ENCODE measurements around the gene TRIML2. TPM values are rescaled to one million over a fixed set of nuclear protein-coding genes. Genes with fewer than 3 reads are reported as not detected.

Gene TRIML2
- total RNA-seq, 2 donors from 2014 or later: not detected

GRCh38 chr4:188138227-188138626, 28.8 kb upstream of the TRIML2 start:
- Histone ChIP-seq H3K4me3 (no peak overlapping the region), H3K27ac (no peak overlapping the region), H3K4me1 (ENCODE audit: control insufficient read depth in 1 of 2, low read depth in 2 of 2) (no peaks in the 10 kb centered on the region), H3K27me3 (replicated peaks; ENCODE audit: insufficient read depth) (no peaks in the 10 kb centered on the region), H3K36me3 (no peaks in the 10 kb centered on the region), H3K9me3 (no peaks in the 10 kb centered on the region)
- no peak for TF ChIP-seq CTCF (IDR thresholded peaks at IDR 0.05)
- ATAC-seq (ENCODE audit: insufficient number of reproducible peaks, low FRiP score, low read depth) (no peak), DNase-seq (ENCODE audit: low spot score) (no peak)

GRCh38 chr4:188132232-188132631, 22.8 kb upstream of the TRIML2 start:
- DNase-seq (ENCODE audit: low spot score) (no peak), ATAC-seq (ENCODE audit: insufficient number of reproducible peaks, low FRiP score, low read depth) (no peak)
- no peak overlapping the region for H3K27ac ChIP-seq
- peaks cover 9 to 12% of the 10 kb centered on the region in 2 donors for H3K4me1 ChIP-seq (ENCODE audit: control insufficient read depth in 1 of 2, low read depth in 2 of 2)
- H3K9me3 ChIP-seq: no peaks in the 10 kb centered on the region
- H3K27me3 ChIP-seq (replicated peaks; ENCODE audit: insufficient read depth): no peaks in the 10 kb centered on the region
- H3K36me3 ChIP-seq: no peaks in the 10 kb centered on the region
- H3K4me3 ChIP-seq: no peak overlapping the region
- no peak for TF ChIP-seq CTCF (IDR thresholded peaks at IDR 0.05)

GRCh38 chr4:188130355-188130754, 21.0 kb upstream of the TRIML2 start:
- Histone ChIP-seq H3K27ac (no peak overlapping the region), H3K4me1 (ENCODE audit: control insufficient read depth in 1 of 2, low read depth in 2 of 2) (peaks cover 10 to 15% of the 10 kb centered on the region in 2 donors), H3K4me3 (no peak overlapping the region), H3K27me3 (replicated peaks; ENCODE audit: insufficient read depth) (no peaks in the 10 kb centered on the region), H3K9me3 (no peaks in the 10 kb centered on the region), H3K36me3 (no peaks in the 10 kb centered on the region)
- no peak for DNase-seq (ENCODE audit: low spot score)
- TF ChIP-seq CTCF (IDR thresholded peaks at IDR 0.05): no peak
- no peak for ATAC-seq (ENCODE audit: insufficient number of reproducible peaks, low FRiP score, low read depth)

- H3K4me3 ChIP-seq: no peak overlapping the region
- H3K27ac ChIP-seq: peak overlapping the region in 1 of 2 donors; percentile 46
- no peak for TF ChIP-seq CTCF (IDR thresholded peaks at IDR 0.05)
- DNase-seq (ENCODE audit: low spot score): no peak
- peaks cover 10 to 15% of the 10 kb centered on the region in 2 donors for H3K4me1 ChIP-seq (ENCODE audit: control insufficient read depth in 1 of 2, low read depth in 2 of 2)
- peak; percentile 91 for ATAC-seq (ENCODE audit: insufficient number of reproducible peaks, low FRiP score, low read depth)
- no peaks in the 10 kb centered on the region for H3K27me3 ChIP-seq (replicated peaks; ENCODE audit: insufficient read depth)
- no peaks in the 10 kb centered on the region for H3K36me3 ChIP-seq
- no peaks in the 10 kb centered on the region for H3K9me3 ChIP-seq
Measured at GRCh38 chr4:188127214-188127874, 17.9 kb upstream of the TRIML2 start.

- Histone ChIP-seq H3K27me3 (replicated peaks; ENCODE audit: insufficient read depth) (no peaks in the 10 kb centered on the region), H3K4me3 (no peak overlapping the region), H3K4me1 (ENCODE audit: control insufficient read depth in 1 of 2, low read depth in 2 of 2) (no peaks in the 10 kb centered on the region), H3K27ac (no peak overlapping the region), H3K9me3 (no peaks in the 10 kb centered on the region), H3K36me3 (no peaks in the 10 kb centered on the region)
- TF ChIP-seq CTCF (IDR thresholded peaks at IDR 0.05): no peak
- ATAC-seq (ENCODE audit: insufficient number of reproducible peaks, low FRiP score, low read depth) (no peak), DNase-seq (ENCODE audit: low spot score) (no peak)
Measured at GRCh38 chr4:188121530-188121929, 12.1 kb upstream of the TRIML2 start.

Measured in thoracic aorta (tissue), 2 donors.